Loucy (cell line): Measurements from ENCODE around the gene POU2F1.

ENCODE experiments used
- CTCF ChIP-seq: fragments of 200-600 bp; sonication (generic); conservative IDR thresholded peaks from 2 replicates; pipeline ENCODE4 v1.5.1; 2014; ENCODE audit warnings: mild to moderate bottlenecking, antibody characterized with exemption, low read length
- EZH2phosphoT487 ChIP-seq: fragments of 200-600 bp; IDR thresholded peaks from 2 replicates; pipeline ENCODE4 v1.6.1; 2018; ENCODE audit warnings: antibody characterized with exemption, mild to moderate bottlenecking, moderate library complexity, borderline replicate concordance

- TF ChIP-seq CTCF (no peak), EZH2phosphoT487 (no peak)
Observed at GRCh38 chr1:167237000-167237399, 16.3 kb downstream of the POU2F1 start.
